CD4-positive, alpha-beta T cell treated with Interleukin-15 for 1 hour (primary cell): ENCODE measurements around the gene GPR35.

Experiments used
- DNase-seq: peaks from one replicate; pipeline ENCODE4 v3.0.0-alpha.2; 2020

Gene GPR35

GRCh38 chr2:240603081-240603835 lies 22.0 kb upstream of the GPR35 start:
- peak; percentile 12 for DNase-seq

GRCh38 chr2:240603846-240604245 lies 21.4 kb upstream of the GPR35 start:
- no peak for DNase-seq

- DNase-seq: peak; percentile 54
Observed at GRCh38 chr2:240604291-240604938, 20.9 kb upstream of the GPR35 start.

DNA sequence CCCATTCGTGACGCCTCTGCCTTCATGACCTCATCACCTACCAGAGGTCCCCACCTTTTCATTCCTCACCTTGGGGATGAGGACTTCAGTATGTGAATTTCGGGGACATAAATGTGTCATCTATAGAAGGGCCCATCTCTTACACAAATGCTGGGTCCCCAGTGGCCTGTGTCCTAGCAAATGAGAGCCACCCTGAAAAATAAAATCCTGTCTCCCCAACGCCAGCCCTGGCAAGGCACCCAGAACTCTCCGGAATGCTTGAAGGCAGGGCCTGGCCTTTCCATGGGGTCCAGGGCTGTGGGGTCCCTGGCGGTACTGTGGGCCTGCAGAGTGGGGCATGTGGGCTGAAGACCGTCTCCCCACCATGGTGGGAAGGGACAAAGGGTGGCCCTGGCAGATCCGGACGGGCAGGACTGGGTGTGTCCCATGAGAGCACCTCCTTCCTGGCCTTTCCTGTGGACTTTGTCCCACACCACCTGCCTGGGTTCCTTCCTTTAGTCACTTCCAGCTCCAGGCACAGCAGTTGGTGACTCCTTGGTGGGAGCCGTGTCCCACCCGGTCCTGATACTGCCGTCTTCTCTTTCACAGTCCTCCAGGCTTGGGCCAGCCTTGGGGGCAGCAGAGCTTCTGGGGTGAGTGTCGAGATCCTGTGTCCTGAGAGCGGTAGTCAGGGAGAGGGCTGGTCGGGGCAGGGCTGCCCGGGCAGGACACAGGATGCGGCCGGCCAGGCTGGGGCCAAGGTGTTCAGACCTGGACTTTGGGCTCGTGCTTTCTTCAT lies 20.2 kb upstream of the GPR35 start:
- peak; percentile 16 for DNase-seq

DNA sequence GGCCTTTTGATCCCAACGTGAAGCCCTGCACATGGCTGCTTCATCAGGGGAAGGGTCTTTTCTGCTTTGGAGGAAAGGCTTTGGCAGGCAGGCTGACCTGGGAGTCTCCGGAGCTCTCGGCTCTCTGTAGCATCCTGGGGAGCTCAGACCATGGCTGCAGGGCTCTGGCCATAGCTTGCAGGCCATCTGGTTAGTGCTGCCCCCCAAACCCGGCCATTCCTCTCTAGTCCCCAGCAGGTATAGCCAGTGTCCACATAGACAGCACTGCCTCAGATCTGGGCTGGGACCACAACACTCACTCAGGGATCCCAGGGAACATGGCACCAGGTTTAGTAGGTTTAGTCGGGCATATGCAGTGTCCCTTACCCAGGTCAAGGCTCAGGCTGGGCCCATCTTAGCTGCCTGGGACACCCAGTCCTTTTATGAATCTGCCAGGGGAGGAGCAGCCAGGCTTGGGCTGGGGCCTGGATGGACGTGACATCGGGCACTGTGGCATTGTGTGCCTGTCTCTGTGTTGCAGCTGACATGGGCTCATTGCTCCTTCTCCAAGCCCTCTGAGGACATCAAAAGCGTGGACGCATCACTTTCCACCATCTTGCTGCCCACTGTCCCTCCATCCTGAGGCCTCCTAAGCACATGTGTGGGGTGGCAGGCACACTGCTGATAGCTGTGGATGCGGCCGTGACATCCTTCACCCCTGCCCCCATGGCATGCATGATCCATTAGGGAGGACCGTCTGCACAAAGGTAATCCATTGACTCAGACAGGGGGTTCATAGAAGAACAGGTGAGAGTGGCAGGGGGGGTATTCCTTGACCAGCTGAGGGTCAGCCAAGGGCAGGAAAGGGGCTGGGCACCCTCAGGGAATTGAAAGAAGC lies 19.2 kb upstream of the GPR35 start:
- peak; percentile 6 for DNase-seq

GRCh38 chr2:240611601-240612210 lies 13.6 kb upstream of the GPR35 start:
- DNase-seq: peak; percentile 34

GRCh38 chr2:240613781-240614180 lies 11.5 kb upstream of the GPR35 start:
- no peak for DNase-seq

GRCh38 chr2:240614391-240614790 lies 10.9 kb upstream of the GPR35 start:
- peak; percentile 10 for DNase-seq

GRCh38 chr2:240615396-240615795 lies 9.9 kb upstream of the GPR35 start:
- no peak for DNase-seq

DNA sequence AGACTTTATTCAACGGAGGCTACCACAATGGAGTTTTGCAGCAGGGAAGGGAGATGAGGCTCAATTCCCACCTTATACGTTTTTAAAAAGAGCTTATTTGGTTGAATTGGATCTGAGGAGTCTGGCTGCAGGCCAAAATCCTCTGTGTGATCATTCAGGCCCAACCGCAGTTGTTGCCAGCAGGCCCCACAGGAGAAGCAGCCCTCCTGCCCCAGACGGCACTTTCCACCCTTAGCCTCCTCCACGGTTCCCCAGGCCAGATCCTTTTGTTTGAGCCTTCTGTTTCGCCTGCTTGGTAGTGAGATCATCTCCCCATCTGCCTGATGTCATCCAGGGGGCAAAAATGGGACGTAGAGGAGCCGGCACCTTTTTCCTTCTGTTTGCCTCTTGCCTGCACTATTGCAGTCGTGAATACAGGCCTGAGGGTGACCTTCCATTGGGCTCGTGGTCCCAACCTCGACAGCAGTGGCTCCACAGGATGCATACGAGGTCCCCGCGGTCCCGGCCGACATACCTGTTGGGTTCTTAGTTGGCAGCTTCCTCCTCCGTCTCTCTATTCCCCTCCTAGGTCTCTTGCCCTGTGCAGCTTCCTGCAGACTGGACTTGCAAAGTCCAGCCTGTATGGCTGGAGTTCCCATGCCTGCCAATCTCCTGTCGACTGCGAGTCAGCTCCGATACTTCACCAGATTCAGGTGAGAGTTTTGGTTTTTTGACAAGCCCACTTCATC lies 9.3 kb upstream of the GPR35 start:
- peak; percentile 12 for DNase-seq

- DNase-seq: peak; percentile 15
Observed at GRCh38 chr2:240616860-240617666, 8.2 kb upstream of the GPR35 start.

GRCh38 chr2:240618776-240619175 lies 6.5 kb upstream of the GPR35 start:
- DNase-seq: no peak

DNA sequence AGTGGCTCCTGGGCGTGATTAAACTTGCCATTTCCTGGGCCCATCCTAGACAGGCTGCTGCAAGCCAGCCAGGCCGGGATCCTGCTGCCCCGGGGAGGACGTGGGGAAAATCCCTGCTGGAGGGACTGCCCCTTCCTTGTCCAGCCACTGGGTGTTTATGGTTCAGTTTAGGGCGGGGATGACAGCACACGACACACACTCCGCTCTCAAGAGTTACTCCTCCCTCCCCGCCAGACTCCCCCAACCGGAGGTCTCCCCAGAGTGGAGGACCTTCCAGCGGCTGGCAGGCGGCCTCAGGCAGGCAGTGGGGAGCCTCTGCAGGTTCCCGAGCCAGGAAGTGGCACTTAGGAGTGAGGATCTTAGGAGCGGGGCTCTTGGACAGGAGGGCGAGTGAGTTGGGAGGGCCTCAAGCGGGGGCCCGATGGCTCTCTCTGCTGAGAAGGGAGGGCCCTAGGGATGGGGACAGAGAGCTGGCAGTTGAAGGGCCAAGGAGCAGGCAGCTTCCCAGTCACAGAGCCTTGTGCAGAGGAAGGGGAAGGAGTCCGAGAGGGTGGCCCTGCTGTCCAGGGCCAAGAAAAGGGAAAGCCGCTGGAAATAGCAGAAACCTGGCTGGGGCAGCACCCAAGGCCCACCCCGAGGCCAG lies 5.7 kb upstream of the GPR35 start:
- DNase-seq: peak; percentile 17

DNA sequence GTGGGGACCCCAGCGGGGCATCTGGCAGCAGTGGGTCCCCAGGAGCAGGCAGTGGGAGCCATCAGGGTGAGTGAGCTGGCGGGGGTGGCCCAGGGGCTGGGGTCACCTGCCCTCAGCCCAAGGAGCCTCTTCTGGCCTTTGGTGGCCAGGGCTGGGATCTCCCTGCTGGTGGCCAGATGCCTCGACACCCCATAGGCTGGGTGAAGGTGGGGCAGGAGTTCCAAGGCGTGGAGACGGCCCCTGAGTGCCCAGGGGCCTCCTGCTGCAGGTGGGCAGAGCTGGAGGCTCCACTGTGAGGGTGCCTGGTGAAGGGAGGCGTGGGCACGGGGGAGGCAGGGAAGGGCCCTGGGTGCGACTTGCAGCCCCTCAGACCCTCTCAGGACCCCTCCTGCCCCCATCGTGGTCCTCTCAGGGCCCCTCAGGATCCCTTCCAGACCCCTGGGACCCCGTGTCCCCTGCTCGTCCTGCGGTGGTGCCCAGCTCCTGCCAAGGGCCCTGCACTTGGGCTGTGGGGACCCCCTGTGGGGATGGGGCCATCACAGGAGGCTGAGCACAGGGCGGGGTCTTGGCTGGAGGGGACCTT lies 5.0 kb upstream of the GPR35 start:
- peak; percentile 11 for DNase-seq

DNA sequence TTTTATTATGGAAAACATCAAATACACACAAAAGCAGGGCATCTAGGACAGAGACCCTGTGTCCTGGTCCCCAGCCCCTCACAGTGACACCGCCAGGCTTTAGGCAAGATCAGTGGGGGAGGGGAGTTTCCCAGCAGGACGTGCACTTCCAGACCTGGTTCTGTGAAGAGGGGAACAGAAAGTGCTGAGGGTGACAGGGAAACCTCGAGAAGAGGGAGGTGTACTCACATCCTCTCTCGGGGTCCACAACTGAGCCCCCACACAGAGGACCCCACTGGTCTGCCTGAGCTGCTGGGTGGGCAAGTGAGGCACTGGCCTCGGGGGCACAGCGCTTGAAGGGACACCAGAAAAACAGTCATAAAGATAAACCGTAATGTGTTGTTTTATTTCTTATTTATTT lies 4.4 kb upstream of the GPR35 start:
- peak; percentile 20 for DNase-seq

DNA sequence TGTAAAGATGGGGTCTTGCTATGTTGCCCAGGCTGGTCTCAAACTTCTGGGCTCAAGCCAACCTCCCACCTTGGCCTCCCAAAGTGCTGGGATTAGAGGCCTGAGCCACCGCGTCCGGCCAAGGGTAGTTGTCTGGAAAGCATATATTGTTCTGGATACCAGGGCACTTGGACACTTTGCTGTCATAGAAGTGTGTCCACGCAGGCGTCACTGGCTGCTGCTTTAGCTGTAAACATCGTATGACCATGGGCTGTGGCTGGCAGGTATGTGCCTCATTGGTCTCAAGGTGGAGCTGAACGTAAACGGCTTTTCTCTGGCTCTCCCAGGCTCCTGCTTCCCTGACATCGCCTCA lies 3.2 kb upstream of the GPR35 start:
- peak; percentile 12 for DNase-seq

DNA sequence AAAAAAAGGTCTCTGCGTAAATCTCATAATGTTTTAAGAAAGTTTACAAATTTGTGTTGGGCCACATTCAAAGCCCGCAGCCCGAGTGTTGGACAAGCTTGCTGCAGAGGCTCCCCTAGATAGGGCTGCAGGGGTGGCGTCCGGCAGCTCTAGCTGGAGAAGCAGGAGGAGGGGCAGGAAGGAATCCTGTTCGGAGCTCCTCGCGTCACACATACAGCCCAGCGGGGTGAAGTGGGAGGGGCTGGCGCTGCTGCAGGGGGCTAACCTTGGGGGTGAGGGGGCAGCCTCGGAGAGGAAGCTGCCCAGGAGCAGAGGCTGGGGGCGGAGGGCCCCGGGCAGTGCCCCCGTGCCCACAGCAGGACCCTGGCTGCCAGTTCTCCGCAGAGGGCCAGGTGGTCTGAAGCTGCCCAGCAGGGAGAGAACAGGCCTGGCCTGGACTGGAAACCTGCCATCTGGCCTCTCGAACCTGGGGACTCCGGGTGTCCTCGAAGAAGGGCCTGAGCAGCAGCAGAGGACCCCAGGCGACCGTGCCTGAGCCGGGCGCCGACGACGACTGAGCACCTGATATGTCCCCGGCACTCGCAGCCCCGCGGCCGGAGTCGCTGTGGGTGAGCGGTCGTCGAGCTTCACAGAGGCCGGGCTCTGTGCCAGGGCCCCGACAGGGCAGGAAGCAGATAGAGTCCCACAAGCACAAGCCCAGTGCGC lies 2.6 kb upstream of the GPR35 start:
- peak; percentile 72 for DNase-seq

DNA sequence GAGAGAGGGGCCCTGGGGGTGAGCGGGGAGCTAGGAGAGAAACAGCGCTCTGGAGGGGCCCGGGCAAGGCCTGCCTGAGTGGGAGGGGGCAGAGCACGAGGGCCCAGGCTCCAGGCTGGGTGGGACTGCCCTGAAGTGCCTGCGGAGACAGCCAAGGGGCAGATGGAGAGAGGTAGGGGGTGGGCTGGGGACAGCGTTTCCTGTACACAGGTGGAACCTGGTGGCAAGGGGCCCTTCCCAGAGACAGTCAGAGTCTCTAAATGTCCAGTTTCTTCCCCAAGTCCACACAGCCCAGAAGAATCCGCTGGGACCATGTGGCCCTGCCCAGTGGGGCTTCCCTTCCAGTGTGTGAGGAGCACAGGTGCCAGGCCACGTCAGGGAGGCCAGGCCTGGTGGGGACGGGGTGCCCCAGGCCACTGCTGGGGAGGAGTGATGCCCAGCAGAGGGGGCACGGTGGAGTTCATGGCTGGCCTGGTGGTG lies 1.7 kb upstream of the GPR35 start:
- DNase-seq: peak; percentile 16
